ENCODE data around the gene EPC2. TPM values are rescaled to one million over a fixed set of nuclear protein-coding genes. Genes with fewer than 3 reads are reported as not detected.

Gene EPC2
- total RNA-seq, 1 experiment from 2014 or later, result 32.4 TPM

DNA sequence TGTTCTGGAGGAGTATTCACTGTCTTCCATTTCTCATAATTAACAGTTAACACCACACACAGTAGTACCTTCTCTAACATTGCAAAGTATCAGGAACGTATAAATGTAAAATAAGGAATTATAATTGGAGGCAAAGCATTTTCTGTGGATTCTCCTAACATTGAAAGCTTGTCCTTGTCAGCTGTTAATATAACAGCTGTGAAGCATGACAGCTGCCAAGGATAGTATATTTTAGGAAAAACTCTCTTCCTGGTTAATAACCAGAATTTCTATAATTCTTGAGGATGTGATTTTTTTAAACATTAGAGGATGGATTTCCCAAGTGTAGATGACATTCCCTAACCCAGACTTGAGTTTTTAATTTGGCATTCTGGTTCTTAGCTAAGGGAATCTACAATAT is 110.3 kb downstream of the EPC2 start:
- no peaks in the 10 kb centered on the region for H3K36me3 ChIP-seq (ENCODE audit: insufficient read depth, low read length, poor library complexity, severe bottlenecking)
- CTCF ChIA-PET, result no interaction called here

DNA sequence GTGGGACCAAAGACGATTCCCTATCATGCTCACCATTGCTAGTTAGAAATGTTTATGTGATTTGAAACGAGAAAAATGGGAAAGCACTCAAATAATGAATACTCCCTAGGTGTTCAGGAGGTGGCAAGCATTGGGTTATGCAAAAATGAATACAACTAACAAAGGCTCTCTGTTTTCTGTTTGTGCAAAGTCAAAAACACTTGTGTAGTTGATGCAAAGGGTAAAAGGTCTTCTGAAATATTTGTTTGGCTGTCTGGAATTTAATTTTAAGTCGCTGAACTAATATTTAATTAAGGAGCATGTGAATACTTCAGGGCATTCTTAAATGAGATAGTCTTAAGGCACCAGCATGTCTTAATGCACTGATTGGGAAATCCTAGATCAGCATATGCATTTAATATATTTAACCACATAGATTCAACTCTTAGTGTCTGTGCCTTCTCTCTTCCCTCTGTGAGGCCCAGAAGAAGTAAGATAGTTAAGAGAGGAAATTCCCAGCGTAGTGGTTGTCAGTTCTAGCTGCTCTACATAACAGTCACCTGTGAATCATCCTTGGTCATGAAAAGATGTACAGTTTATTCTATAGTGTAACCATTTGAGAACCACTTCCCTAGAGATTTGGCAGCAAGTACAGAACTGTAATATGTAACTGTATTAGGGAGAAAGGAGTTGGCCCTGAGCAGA is 111.9 kb downstream of the EPC2 start:
- no peaks in the 10 kb centered on the region for H3K9me3 ChIP-seq (ENCODE audit: low read depth, low read length, poor library complexity, severe bottlenecking)
- H3K36me3 ChIP-seq (ENCODE audit: insufficient read depth, low read length, poor library complexity, severe bottlenecking), result no peaks in the 10 kb centered on the region
- POLR2A ChIA-PET (ENCODE audit: low non-redundant PET), result no interaction called here
- H3K27ac ChIP-seq (ENCODE audit: low read depth, low read length, poor library complexity, severe bottlenecking), result no peak overlapping the region
- no peak overlapping the region for H3K4me3 ChIP-seq (ENCODE audit: low read depth, low read length, poor library complexity, severe bottlenecking)
- H3K27me3 ChIP-seq (replicated peaks; ENCODE audit: insufficient read depth, low read depth, low read length, poor library complexity), result no peaks in the 10 kb centered on the region
- intact Hi-C loops (cut with micrococcal nuclease; ENCODE audit: unreplicated experiment), result no loop called here
- no peak for DNase-seq (ENCODE audit: low spot score)
- TF ChIP-seq, protein P1, sequence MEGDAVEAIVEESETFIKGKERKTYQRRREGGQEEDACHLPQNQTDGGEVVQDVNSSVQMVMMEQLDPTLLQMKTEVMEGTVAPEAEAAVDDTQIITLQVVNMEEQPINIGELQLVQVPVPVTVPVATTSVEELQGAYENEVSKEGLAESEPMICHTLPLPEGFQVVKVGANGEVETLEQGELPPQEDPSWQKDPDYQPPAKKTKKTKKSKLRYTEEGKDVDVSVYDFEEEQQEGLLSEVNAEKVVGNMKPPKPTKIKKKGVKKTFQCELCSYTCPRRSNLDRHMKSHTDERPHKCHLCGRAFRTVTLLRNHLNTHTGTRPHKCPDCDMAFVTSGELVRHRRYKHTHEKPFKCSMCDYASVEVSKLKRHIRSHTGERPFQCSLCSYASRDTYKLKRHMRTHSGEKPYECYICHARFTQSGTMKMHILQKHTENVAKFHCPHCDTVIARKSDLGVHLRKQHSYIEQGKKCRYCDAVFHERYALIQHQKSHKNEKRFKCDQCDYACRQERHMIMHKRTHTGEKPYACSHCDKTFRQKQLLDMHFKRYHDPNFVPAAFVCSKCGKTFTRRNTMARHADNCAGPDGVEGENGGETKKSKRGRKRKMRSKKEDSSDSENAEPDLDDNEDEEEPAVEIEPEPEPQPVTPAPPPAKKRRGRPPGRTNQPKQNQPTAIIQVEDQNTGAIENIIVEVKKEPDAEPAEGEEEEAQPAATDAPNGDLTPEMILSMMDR (conservative IDR thresholded peaks at IDR 0.05; ENCODE audit: low read depth, low read length), result no peak
- TF ChIP-seq EZH2 (IDR thresholded peaks at IDR 0.05; ENCODE audit: borderline replicate concordance, low read depth, low read length, poor library complexity, severe bottlenecking), result no peak
- H3K4me1 ChIP-seq (ENCODE audit: insufficient read depth, low read length, poor library complexity, severe bottlenecking), result no peaks in the 10 kb centered on the region
- CTCF ChIA-PET, result no interaction called here
- no TSS peak for BruUV-seq (replicated peaks)

More for the DNA sequence above, 110.3 kb downstream of the EPC2 start:
- no peak for DNase-seq (ENCODE audit: low spot score)
- no peaks in the 10 kb centered on the region for H3K27me3 ChIP-seq (replicated peaks; ENCODE audit: insufficient read depth, low read depth, low read length, poor library complexity)
- POLR2A ChIA-PET (ENCODE audit: low non-redundant PET), result no interaction called here
- H3K4me3 ChIP-seq (ENCODE audit: low read depth, low read length, poor library complexity, severe bottlenecking), result no peak overlapping the region
- no TSS peak for BruUV-seq (replicated peaks)
- no peak overlapping the region for H3K27ac ChIP-seq (ENCODE audit: low read depth, low read length, poor library complexity, severe bottlenecking)
- no peaks in the 10 kb centered on the region for H3K9me3 ChIP-seq (ENCODE audit: low read depth, low read length, poor library complexity, severe bottlenecking)
- no peaks in the 10 kb centered on the region for H3K4me1 ChIP-seq (ENCODE audit: insufficient read depth, low read length, poor library complexity, severe bottlenecking)
- TF ChIP-seq EZH2 (IDR thresholded peaks at IDR 0.05; ENCODE audit: borderline replicate concordance, low read depth, low read length, poor library complexity, severe bottlenecking), result no peak
- TF ChIP-seq, protein P1 (conservative IDR thresholded peaks at IDR 0.05; ENCODE audit: low read depth, low read length), result no peak
- intact Hi-C loops (cut with micrococcal nuclease; ENCODE audit: unreplicated experiment), result no loop called here

DNA sequence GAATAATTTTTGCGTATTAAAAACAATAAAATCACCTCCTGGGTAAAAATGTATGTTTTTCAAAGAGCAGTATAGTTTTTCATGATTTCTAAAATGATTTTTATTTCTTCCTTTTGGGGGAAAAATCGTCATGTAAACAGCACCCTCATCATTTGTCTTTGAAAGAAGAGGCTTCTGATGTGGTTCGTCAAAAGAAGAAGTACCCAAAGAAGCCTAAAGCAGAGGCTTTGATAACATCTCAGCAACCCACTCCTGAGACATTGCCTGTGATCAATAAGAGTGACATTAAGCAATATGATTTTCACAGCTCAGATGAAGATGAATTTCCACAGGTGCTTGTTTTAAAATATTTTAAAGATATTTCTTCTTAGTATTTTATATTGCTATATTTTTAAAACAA is 120.3 kb downstream of the EPC2 start:
- peaks cover 6% of the 10 kb centered on the region for H3K36me3 ChIP-seq (ENCODE audit: insufficient read depth, low read length, poor library complexity, severe bottlenecking)
- TF ChIP-seq, protein P1 (conservative IDR thresholded peaks at IDR 0.05; ENCODE audit: low read depth, low read length), result no peak
- no peak for TF ChIP-seq EZH2 (IDR thresholded peaks at IDR 0.05; ENCODE audit: borderline replicate concordance, low read depth, low read length, poor library complexity, severe bottlenecking)
- intact Hi-C loops (cut with micrococcal nuclease; ENCODE audit: unreplicated experiment), result no loop called here
- CTCF ChIA-PET, result no interaction called here
- POLR2A ChIA-PET (ENCODE audit: low non-redundant PET), result no interaction called here
- no peaks in the 10 kb centered on the region for H3K9me3 ChIP-seq (ENCODE audit: low read depth, low read length, poor library complexity, severe bottlenecking)
- H3K27me3 ChIP-seq (replicated peaks; ENCODE audit: insufficient read depth, low read depth, low read length, poor library complexity), result no peaks in the 10 kb centered on the region
- BruUV-seq (replicated peaks), result no TSS peak
- no peak overlapping the region for H3K27ac ChIP-seq (ENCODE audit: low read depth, low read length, poor library complexity, severe bottlenecking)
- DNase-seq (ENCODE audit: low spot score), result no peak
- no peaks in the 10 kb centered on the region for H3K4me1 ChIP-seq (ENCODE audit: insufficient read depth, low read length, poor library complexity, severe bottlenecking)
- H3K4me3 ChIP-seq (ENCODE audit: low read depth, low read length, poor library complexity, severe bottlenecking), result no peak overlapping the region
